IMR-90 (cell line): Measurements from ENCODE around the gene MYO5A. TPM values are rescaled to one million over a fixed set of nuclear protein-coding genes. Genes with fewer than 3 reads are reported as not detected.

Experiments used
- ATAC-seq: fragments of 200-7000 bp; cut with Tn5 transposase; 2 replicates; pipeline ENCODE4 v1.9.1; 2020; ENCODE audit warnings: low read depth, mild to moderate bottlenecking, moderate library complexity
- BruUV-seq: library from RNA; stranded (reverse); fragments of 400-500 nt; replicated peaks from 2 replicates; lab custom pipeline; 2021; lab: Mats Ljungman, UMichigan
- CTCF ChIA-PET: fragments of 300-600 bp; formaldehyde crosslinking; extraction: SDS; loops from one replicate; lab custom pipeline; 2021; ENCODE audit warnings: antibody characterized with exemption; lab: Yijun Ruan, JAX
- POLR2A ChIA-PET: fragments of 300-600 bp; sonication (Branson Sonifier 250); formaldehyde crosslinking; loops from one replicate; lab custom pipeline; 2022; ENCODE audit warnings: antibody characterized with exemption; ENCODE audit not compliant: unreplicated experiment; lab: Charles Lee
- DNase-seq: peaks from one replicate; pipeline ENCODE4 v3.0.0; 2013
- H2AFZ ChIP-seq: replicated peaks from 2 replicates; pipeline ENCODE3; 2013; ENCODE audit warnings: low read length, mild to moderate bottlenecking; ENCODE audit not compliant: poor library complexity
- H2AK5ac ChIP-seq: 2 replicates; pipeline ENCODE4 v1.6.1; 2013; ENCODE audit warnings: low read depth, low read length, inconsistent platforms
- H2AK9ac ChIP-seq: replicated peaks from 2 replicates; pipeline ENCODE3; 2013; ENCODE audit warnings: mild to moderate bottlenecking, low read depth, low read length, moderate library complexity; ENCODE audit not compliant: poor library complexity
- H2BK120ac ChIP-seq: 2 replicates; pipeline ENCODE4 v1.6.1; 2013; ENCODE audit warnings: low read depth, low read length, inconsistent platforms
- H2BK15ac ChIP-seq: 3 replicates; pipeline ENCODE4 v1.6.1; 2013; ENCODE audit warnings: low read depth, low read length, inconsistent platforms
- H2BK20ac ChIP-seq: 2 replicates; pipeline ENCODE4 v1.6.1; 2013; ENCODE audit warnings: low read depth, mild to moderate bottlenecking, inconsistent platforms, low read length, moderate library complexity
- H2BK5ac ChIP-seq: 2 replicates; pipeline ENCODE4 v1.6.1; 2013; ENCODE audit warnings: mild to moderate bottlenecking, low read depth, low read length, inconsistent platforms; ENCODE audit not compliant: poor library complexity, severe bottlenecking
- H3K14ac ChIP-seq: replicated peaks from 2 replicates; pipeline ENCODE4 v1.6.1; 2013; ENCODE audit warnings: low read depth, low read length, inconsistent platforms
- H3K18ac ChIP-seq: 2 replicates; pipeline ENCODE4 v1.6.1; 2013; ENCODE audit warnings: low read depth, low read length, control low read depth
- H3K23ac ChIP-seq: 2 replicates; pipeline ENCODE4 v1.6.1; 2013; ENCODE audit warnings: low read depth, low read length, inconsistent platforms
- H3K27ac ChIP-seq: 2 replicates; pipeline ENCODE4 v1.5.1; 2013; ENCODE audit warnings: mild to moderate bottlenecking, control low read depth, low read length; ENCODE audit not compliant: insufficient read depth
- H3K27me3 ChIP-seq: 2 replicates; pipeline ENCODE4 v1.6.1; 2013; ENCODE audit warnings: low read length; ENCODE audit not compliant: control insufficient read depth, insufficient read depth
- H3K36me3 ChIP-seq: 2 replicates; pipeline ENCODE4 v1.6.1; 2013; ENCODE audit warnings: low read length, mixed read lengths; ENCODE audit not compliant: control insufficient read depth, insufficient read depth
- H3K4ac ChIP-seq: 2 replicates; pipeline ENCODE4 v1.6.1; 2013; ENCODE audit warnings: low read depth, low read length, inconsistent platforms
- H3K4me1 ChIP-seq: 2 replicates; pipeline ENCODE4 v1.6.1; 2013; ENCODE audit warnings: low read length, mixed read lengths; ENCODE audit not compliant: control insufficient read depth, insufficient read depth
- H3K4me2 ChIP-seq: 2 replicates; pipeline ENCODE4 v1.6.1; 2013; ENCODE audit warnings: low read depth, mild to moderate bottlenecking, control low read depth, low read length, moderate library complexity
- H3K4me3 ChIP-seq: 2 replicates; pipeline ENCODE4 v1.5.1; 2013; ENCODE audit warnings: low read depth, mild to moderate bottlenecking, control low read depth, low read length, moderate library complexity; ENCODE audit not compliant: insufficient read depth
- H3K56ac ChIP-seq: 2 replicates; pipeline ENCODE4 v1.6.1; 2013; ENCODE audit warnings: low read length, inconsistent platforms; ENCODE audit not compliant: insufficient read depth; ENCODE audit errors: extremely low read depth
- H3K79me1 ChIP-seq, 2 experiments: 2 replicates each; pipeline ENCODE4 v1.6.1; 2013; ENCODE audit warnings: low read length in 2 of 2, inconsistent platforms in 1 of 2, low read depth in 1 of 2
- H3K9ac ChIP-seq: 2 replicates; pipeline ENCODE4 v1.6.1; 2013; ENCODE audit warnings: low read depth, low read length, control low read depth
- H3K9me1 ChIP-seq: 2 replicates; pipeline ENCODE4 v1.6.1; 2013; ENCODE audit warnings: low read length, inconsistent platforms; ENCODE audit not compliant: insufficient read depth
- H3K9me3 ChIP-seq: 2 replicates; pipeline ENCODE4 v1.6.1; 2013; ENCODE audit warnings: low read length; ENCODE audit not compliant: control insufficient read depth, insufficient read depth
- H4K20me1 ChIP-seq: 2 replicates; pipeline ENCODE4 v1.6.1; 2013; ENCODE audit warnings: low read length, inconsistent platforms; ENCODE audit not compliant: insufficient read depth
- H4K5ac ChIP-seq: 2 replicates; pipeline ENCODE4 v1.6.1; 2013; ENCODE audit warnings: mild to moderate bottlenecking, low read depth, low read length, control low read depth
- H4K8ac ChIP-seq, 2 experiments: 2 replicates each; pipeline ENCODE4 v1.6.1; 2013; ENCODE audit warnings: low read depth in 2 of 2, low read length in 2 of 2, control low read depth in 1 of 2, inconsistent platforms in 1 of 2
- H4K91ac ChIP-seq: 2 replicates; pipeline ENCODE4 v1.6.1; 2013; ENCODE audit warnings: low read depth, low read length, inconsistent platforms; ENCODE audit not compliant: insufficient read depth
- BHLHE40 ChIP-seq: fragments of 150-350 bp; IDR thresholded peaks from 2 replicates; pipeline ENCODE4 v1.6.1; 2016; ENCODE audit warnings: mild to moderate bottlenecking, low read depth, low read length
- CEBPB ChIP-seq: IDR thresholded peaks from 2 replicates; pipeline ENCODE4 v1.6.1; 2012; ENCODE audit warnings: low read depth, low read length, improper control_type of control experiment
- CHD1 ChIP-seq: IDR thresholded peaks from 2 replicates; pipeline ENCODE4 v1.6.1; 2012; ENCODE audit warnings: low read depth, low read length, improper control_type of control experiment
- CTCF ChIP-seq: conservative IDR thresholded peaks from 2 replicates; pipeline ENCODE4 v1.5.1; 2012; ENCODE audit warnings: mild to moderate bottlenecking, low read depth, low read length, improper control_type of control experiment
- ELK1 ChIP-seq: fragments of 150-350 bp; IDR thresholded peaks from 2 replicates; pipeline ENCODE4 v1.6.1; 2016; ENCODE audit warnings: low read depth, mild to moderate bottlenecking, low read length, moderate library complexity, borderline replicate concordance
- FOS ChIP-seq: fragments of 150-350 bp; IDR thresholded peaks from 2 replicates; pipeline ENCODE4 v1.6.1; 2016; ENCODE audit warnings: low read depth, low read length
- MAFK ChIP-seq: IDR thresholded peaks from 2 replicates; pipeline ENCODE4 v1.6.1; 2012; ENCODE audit warnings: low read depth, low read length, improper control_type of control experiment
- MAZ ChIP-seq: IDR thresholded peaks from 2 replicates; pipeline ENCODE4 v1.6.1; 2012; ENCODE audit warnings: low read depth, mild to moderate bottlenecking, low read length, improper control_type of control experiment, moderate library complexity, borderline replicate concordance
- MXI1 ChIP-seq: IDR thresholded peaks from 2 replicates; pipeline ENCODE4 v1.6.1; 2012; ENCODE audit warnings: low read depth, mild to moderate bottlenecking, low read length, moderate library complexity, borderline replicate concordance
- NFE2L2 ChIP-seq: fragments of 150-350 bp; IDR thresholded peaks from 2 replicates; pipeline ENCODE4 v1.6.1; 2016; ENCODE audit warnings: low read depth, mild to moderate bottlenecking, low read length
- POLR2A ChIP-seq: IDR thresholded peaks from 2 replicates; pipeline ENCODE4 v1.6.1; 2012; ENCODE audit warnings: mild to moderate bottlenecking, low read depth, low read length
- RAD21 ChIP-seq: IDR thresholded peaks from 2 replicates; pipeline ENCODE4 v1.6.1; 2012; ENCODE audit warnings: low read length, improper control_type of control experiment
- RCOR1 ChIP-seq: IDR thresholded peaks from 2 replicates; pipeline ENCODE4 v1.6.1; 2012; ENCODE audit warnings: mild to moderate bottlenecking, low read length, improper control_type of control experiment; ENCODE audit not compliant: insufficient replicate concordance
- RFX5 ChIP-seq: IDR thresholded peaks from 2 replicates; pipeline ENCODE4 v1.8.0; 2012; ENCODE audit warnings: low read depth, mild to moderate bottlenecking, low read length, moderate library complexity
- SMC3 ChIP-seq: fragments of 150-350 bp; IDR thresholded peaks from 2 replicates; pipeline ENCODE4 v1.6.1; 2016; ENCODE audit warnings: low read depth, mild to moderate bottlenecking, antibody characterized with exemption, low read length, moderate library complexity
- USF2 ChIP-seq: fragments of 150-350 bp; IDR thresholded peaks from 2 replicates; pipeline ENCODE4 v1.6.1; 2017; ENCODE audit warnings: mild to moderate bottlenecking, antibody characterized with exemption, low read length, low read depth
- dilution Hi-C: fragments of 300-500 bp; cut with HindIII; formaldehyde crosslinking; loops from one replicate; pipeline ENCODE4 v1.14.3; 2018; ENCODE audit warnings: low sequenced_read_pairs; ENCODE audit not compliant: unreplicated experiment
- in situ Hi-C: fragments of 300-500 bp; cut with MboI; formaldehyde crosslinking; loops from 3 replicates; pipeline ENCODE4 v1.14.3; 2019; ENCODE audit warnings: low sequenced_read_pairs, inconsistent platforms, mixed read lengths
- intact Hi-C: fragments of 100-400 bp; cut with micrococcal nuclease; formaldehyde crosslinking; loops from 2 replicates; pipeline ENCODE4 v1.10.0; 2022
- polyA plus RNA-seq, 3 experiments: library from polyadenylated mRNA; depleted of rRNA; stranded (reverse); fragments of >200 nt; gene quantifications; 2 replicates each; pipeline ENCODE4 v1.2.3, GENCODE V29; 2012; ENCODE audit warnings: low replicate concordance in 1 of 3
- total RNA-seq: library from RNA; depleted of rRNA; stranded (reverse); fragments of >200 nt; gene quantifications from 2 replicates; pipeline ENCODE4 v1.2.3, GENCODE V29; 2012

The MYO5A gene
- total and polyA plus RNA-seq, 2 of the 4 experiments (the other 2 are of a cell fraction), result 19.4 to 69.2 TPM

GRCh38 chr15:52495125-52495524 is 33.6 kb downstream of the MYO5A start:
- H4K5ac ChIP-seq, result no peak overlapping the region
- TF ChIP-seq MAZ (no peak), BHLHE40 (no peak), CEBPB (no peak), NFE2L2 (no peak), CTCF (no peak), POLR2A (no peak), SMC3 (no peak), RFX5 (no peak), CHD1 (no peak), FOS (no peak), USF2 (no peak), ELK1 (no peak), RAD21 (no peak), MXI1 (no peak), MAFK (no peak), RCOR1 (no peak)
- H3K9ac ChIP-seq, result no peak overlapping the region
- no peak overlapping the region for H3K14ac ChIP-seq
- H3K27ac ChIP-seq, result no peak overlapping the region
- dilution Hi-C loops, result no loop called here
- H3K9me3 ChIP-seq, result no peaks in the 10 kb centered on the region
- H2BK120ac ChIP-seq, result no peak overlapping the region
- CTCF ChIA-PET, result interaction anchor here (0.9 kb wide), 1 partner anchor 11 kb away, joined by 3 read pairs; no protein-coding TSS in a partner anchor
- peaks cover 19% of the 10 kb centered on the region for H3K9me1 ChIP-seq
- H3K4me3 ChIP-seq, result no peak overlapping the region
- POLR2A ChIA-PET, result no interaction called here
- H3K27me3 ChIP-seq, result no peaks in the 10 kb centered on the region
- H3K4ac ChIP-seq, result no peak overlapping the region
- no peak for ATAC-seq
- no peak overlapping the region for H4K91ac ChIP-seq
- no TSS peak for BruUV-seq
- in situ Hi-C loops, result no loop called here
- H2AK5ac ChIP-seq, result no peak overlapping the region
- no peak overlapping the region for H2AFZ ChIP-seq
- H2BK5ac ChIP-seq, result no peak overlapping the region
- peaks cover 24 to 54% of the 10 kb centered on the region in 2 experiments for H3K79me1 ChIP-seq
- no peak overlapping the region for H2AK9ac ChIP-seq
- H3K18ac ChIP-seq, result no peak overlapping the region
- no peak overlapping the region for H4K8ac ChIP-seq
- peaks cover 11% of the 10 kb centered on the region; the same call in 1 of the 2 replicates for H4K20me1 ChIP-seq
- no peak overlapping the region for H2BK15ac ChIP-seq
- H3K56ac ChIP-seq, result no peak overlapping the region
- no peaks in the 10 kb centered on the region for H3K36me3 ChIP-seq
- no peak overlapping the region for H2BK20ac ChIP-seq
- DNase-seq, result no peak
- H3K4me1 ChIP-seq, result peaks cover 6% of the 10 kb centered on the region
- H3K23ac ChIP-seq, result no peak overlapping the region
- H3K4me2 ChIP-seq, result no peak overlapping the region
- intact Hi-C loops, result no loop called here
